Upper lobe of left lung (tissue), 4 donors: ENCODE measurements around the gene CRTC1.

Experiments
- CTCF ChIP-seq, 6 experiments: fragments of 450-650 bp in 4 of 6; fragments of 200-600 bp in 2 of 6; sonication (generic) in 2 of 6; IDR thresholded peaks; one replicate each; pipeline ENCODE4 v1.5.1; 2016 to 2019; ENCODE audit warnings: antibody characterized with exemption in 6 of 6
- POLR2A ChIP-seq, 4 donors: fragments of 450-650 bp; IDR thresholded peaks; one replicate each; pipeline ENCODE4 v1.5.1; 2016 to 2017; ENCODE audit warnings: antibody characterized with exemption in 4 of 4, mild to moderate bottlenecking in 2 of 4
- POLR2AphosphoS5 ChIP-seq, 2 donors: sonication (generic); formaldehyde crosslinking; IDR thresholded peaks; one replicate each; pipeline ENCODE4 v1.5.1; 2017; ENCODE audit warnings: antibody characterized with exemption in 2 of 2

- TF ChIP-seq CTCF (IDR thresholded peaks at IDR 0.05) (no peak), POLR2A (IDR thresholded peaks at IDR 0.05) (no peak), POLR2AphosphoS5 (IDR thresholded peaks at IDR 0.05) (no peak)
Observed at GRCh38 chr19:18783958-18784785, 100.7 kb downstream of the CRTC1 start.
